Measurements from ENCODE around the gene KDM3A. TPM values are rescaled to one million over a fixed set of nuclear protein-coding genes. Genes with fewer than 3 reads are reported as not detected.
"Not testable (repeated sequence)": the region's sequence is repeated elsewhere in the genome, so short reads cannot be mapped to it uniquely, and the experiment has no call there.

KDM3A gene
- total RNA-seq, 1 donor from 2014 or later, result 27.2 TPM

DNA sequence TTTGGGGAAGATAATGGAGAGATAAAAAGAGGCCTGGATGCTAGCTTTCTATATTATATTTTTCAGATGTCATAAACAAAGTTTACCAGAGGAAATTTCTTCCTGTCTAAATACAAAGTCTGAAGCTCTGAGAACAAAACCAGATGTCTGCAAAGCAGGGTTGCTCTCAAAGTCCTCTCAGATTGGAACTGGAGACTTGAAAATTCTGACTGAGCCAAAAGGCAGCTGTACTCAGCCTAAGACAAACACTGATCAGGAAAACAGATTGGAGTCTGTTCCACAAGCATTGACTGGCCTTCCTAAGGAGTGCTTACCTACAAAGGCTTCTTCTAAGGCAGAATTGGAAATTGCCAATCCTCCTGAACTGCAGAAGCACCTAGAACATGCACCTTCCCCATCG, 25.1 kb downstream of the KDM3A start:
- DNase-seq (no peak), ATAC-seq (ENCODE audit: poor library complexity) (no peak)
- intact Hi-C loops (cut with DNase I), result no loop called here

DNA sequence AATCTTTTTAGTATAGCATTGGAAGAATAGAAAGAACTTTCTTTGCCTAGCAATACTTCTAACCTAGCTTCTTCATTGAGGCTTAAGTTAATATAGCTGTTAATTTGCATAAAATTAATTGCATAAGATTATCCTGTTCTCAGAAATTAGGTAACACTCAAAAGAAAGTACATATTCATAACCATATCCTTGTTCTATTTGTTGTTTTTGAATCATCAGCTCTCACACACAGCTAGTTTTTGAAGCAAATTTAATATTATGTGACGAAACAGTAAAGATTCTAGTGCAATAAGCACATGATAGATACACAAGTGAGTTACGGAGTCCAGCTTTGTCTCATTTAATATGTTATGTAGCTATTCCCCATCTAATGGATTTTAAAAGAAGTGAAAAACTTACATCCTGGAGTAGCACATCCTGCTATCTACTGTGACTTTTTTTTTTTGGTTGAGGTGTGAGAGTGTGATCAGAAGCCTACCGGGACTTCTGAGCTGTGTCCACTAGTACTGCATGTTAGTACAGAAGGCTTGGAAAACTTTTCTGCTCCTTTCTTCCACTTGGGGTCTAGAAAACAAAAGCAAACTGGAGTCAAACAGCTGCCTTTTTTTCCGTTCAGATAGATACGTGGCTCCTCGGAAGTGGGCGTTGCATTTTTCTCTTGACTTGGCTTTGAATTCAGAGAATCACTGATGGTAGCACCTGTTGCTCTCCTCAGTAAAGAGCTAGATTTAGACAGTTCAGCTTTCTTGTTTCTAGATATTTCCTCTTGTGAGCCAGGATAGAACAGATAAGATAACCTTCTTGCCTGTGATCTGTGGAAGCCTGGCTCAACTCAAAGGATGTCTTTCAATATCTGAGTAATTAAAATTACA, 27.2 kb downstream of the KDM3A start:
- no peak for ATAC-seq (ENCODE audit: poor library complexity)
- no peak for DNase-seq
- intact Hi-C loops (cut with DNase I), result no loop called here

DNA sequence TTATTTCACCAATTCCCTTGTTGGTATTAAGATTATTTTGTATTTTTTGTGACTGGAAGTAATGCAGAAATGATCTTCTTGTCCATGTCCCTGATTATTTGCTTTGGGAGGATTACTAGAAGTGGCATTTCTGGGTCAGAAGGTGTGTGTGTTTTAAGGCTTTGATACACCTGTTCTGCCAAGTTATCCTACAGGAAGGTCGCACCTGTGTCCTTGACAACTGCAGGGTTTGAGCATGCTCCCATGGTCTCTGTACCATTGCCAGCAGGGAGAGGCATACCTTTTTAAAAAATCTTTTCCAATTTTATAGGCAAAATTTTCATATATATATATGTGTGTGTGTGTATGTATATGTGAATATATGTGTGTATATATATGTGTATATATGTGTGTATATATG, 29.7 kb downstream of the KDM3A start:
- intact Hi-C loops (cut with DNase I), result no loop called here
- DNase-seq, result no peak
- ATAC-seq (ENCODE audit: poor library complexity), result no peak

DNA sequence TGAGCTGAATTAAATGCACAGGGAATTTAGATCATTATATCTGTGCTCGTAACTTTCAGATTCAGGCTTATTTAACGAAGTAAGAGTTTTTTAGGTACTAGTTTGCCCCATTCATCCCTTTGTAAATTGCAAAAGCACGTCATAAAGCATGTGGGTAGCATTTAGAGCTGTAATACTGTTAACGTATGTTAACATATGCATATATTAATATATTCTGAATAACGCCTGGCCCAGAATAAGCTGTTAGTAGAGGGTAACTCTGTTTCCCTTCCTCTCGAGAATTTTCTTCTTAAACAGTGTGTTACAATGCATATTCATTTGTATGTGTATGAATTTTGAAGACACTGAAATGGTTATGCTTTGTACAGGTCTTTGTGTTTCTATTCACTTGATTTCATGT, 30.5 kb downstream of the KDM3A start:
- ATAC-seq (ENCODE audit: poor library complexity), result no peak
- intact Hi-C loops (cut with DNase I), result no loop called here

GRCh38 chr2:86476092-86476491, 34.9 kb downstream of the KDM3A start:
- ATAC-seq (ENCODE audit: poor library complexity) (no peak), DNase-seq (no peak)
- intact Hi-C loops (cut with DNase I), result no loop called here

More for the DNA sequence above, 30.5 kb downstream of the KDM3A start:
- no peak for DNase-seq

DNA sequence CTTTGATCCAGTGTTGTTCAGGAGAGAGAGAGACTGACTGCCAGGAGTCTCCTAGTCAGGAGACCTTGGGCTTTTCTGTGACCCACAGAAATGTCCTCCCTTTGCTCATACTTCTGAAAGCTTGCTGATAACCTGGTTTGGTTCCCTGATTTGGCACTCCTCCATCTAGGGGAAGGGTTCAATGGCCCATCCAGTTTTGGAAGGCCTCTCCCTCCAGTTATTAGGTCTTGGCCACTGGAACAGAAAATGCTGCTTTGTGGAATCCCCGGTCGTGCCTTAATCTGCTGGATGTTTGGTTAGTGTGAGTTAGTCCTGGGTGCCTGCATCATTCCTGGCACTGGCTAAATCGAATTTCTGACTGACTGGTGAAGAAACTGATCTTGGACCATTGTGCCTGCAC, 35.7 kb downstream of the KDM3A start:
- peak; percentile 56 for ATAC-seq (ENCODE audit: poor library complexity)
- DNase-seq, result no peak
- intact Hi-C loops (cut with DNase I), result no loop called here

DNA sequence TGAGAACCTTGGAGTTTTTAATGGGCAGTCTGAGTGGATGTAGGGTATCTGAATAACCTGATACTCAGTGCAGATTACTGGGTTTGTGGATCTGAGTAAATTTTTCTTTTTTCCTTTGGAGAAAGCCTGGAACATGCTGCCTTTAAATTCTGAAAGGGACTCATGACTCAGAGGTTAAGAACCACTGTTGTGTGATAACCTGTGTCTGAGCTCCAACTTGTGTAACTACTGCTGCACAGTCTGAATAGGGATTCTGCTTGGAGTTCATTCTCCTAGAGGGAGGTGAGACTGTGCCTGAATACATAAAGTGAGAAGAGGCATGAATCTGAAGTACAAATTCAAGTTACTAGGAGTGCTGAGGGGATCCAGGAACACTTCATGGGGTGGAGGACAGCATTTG, 36.2 kb downstream of the KDM3A start:
- ATAC-seq (ENCODE audit: poor library complexity) (peak; percentile 55), DNase-seq (no peak)
- intact Hi-C loops (cut with DNase I), result no loop called here

DNA sequence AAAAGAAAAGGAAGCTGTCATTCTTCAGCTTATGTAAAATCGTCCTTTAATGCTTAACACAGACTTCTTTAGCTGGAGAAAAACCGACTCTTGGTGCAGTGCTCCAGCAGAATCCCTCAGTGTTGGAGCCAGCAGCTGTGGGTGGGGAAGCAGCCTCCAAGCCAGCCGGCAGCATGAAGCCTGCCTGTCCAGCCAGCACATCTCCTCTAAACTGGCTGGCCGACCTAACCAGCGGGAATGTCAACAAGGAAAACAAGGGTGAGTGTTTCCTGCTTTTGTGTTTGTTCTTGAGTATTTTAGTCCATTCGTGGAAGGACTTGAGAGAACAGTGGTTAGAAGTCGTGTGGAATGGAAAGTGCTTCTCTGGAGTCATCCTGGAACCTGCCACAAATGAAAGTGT, 38.9 kb downstream of the KDM3A start:
- peak; percentile 78 for ATAC-seq (ENCODE audit: poor library complexity)
- intact Hi-C loops (cut with DNase I), result no loop called here
- DNase-seq, result peak; percentile 59

- intact Hi-C loops (cut with DNase I), result no loop called here
- ATAC-seq (ENCODE audit: poor library complexity), result no peak
- no peak for DNase-seq
Measured at GRCh38 chr2:86482034-86482433, 40.9 kb downstream of the KDM3A start.

GRCh38 chr2:86484385-86484784, 43.2 kb downstream of the KDM3A start:
- intact Hi-C loops (cut with DNase I), result no loop called here
- DNase-seq (no peak), ATAC-seq (ENCODE audit: poor library complexity) (no peak)

GRCh38 chr2:86485103-86485502, 43.9 kb downstream of the KDM3A start:
- no peak for DNase-seq
- intact Hi-C loops (cut with DNase I), result no loop called here
- ATAC-seq (ENCODE audit: poor library complexity), result no peak

DNA sequence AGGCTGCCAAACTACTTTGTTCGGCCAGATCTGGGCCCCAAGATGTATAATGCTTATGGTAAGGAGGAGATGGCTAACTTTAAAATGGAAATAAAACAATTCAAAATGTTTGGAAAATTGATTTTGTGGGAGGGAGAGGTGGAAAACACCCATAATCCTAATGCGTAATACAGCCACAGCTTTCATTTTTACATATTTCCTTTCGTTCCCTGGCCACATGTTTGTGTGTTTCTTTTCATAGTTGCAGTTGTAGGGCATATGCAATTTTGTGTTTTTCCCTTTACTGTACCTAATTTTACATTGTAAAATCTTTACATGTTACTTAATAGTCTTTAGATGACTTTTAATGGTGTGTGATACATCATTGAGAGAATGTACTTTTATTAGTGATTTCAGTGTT, 44.6 kb downstream of the KDM3A start:
- no peak for DNase-seq
- ATAC-seq (ENCODE audit: poor library complexity), result no peak
- intact Hi-C loops (cut with DNase I), result no loop called here

DNA sequence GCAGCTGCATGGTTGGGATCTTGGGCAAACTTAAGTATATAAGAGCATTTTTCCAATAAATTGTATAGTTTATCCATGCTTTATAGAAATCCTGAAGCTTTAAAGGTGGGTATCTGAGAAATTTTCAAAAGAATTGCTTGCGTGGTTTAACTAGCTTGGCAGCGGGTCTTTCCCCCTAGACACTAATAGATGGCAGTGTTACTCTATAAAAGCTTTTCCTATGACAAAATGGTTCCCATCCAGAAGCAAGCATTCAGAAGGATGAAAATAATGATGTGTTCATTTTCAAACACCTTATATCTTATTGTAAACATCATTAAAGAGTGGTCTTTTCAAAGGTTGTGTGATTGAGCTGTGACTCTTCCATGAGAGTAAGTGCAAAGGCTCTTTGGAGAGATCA, 45.9 kb downstream of the KDM3A start:
- intact Hi-C loops (cut with DNase I), result no loop called here
- ATAC-seq (ENCODE audit: poor library complexity), result no peak
- no peak for DNase-seq

GRCh38 chr2:86488561-86489250, 47.5 kb downstream of the KDM3A start:
- ATAC-seq (ENCODE audit: poor library complexity), result no peak

DNA sequence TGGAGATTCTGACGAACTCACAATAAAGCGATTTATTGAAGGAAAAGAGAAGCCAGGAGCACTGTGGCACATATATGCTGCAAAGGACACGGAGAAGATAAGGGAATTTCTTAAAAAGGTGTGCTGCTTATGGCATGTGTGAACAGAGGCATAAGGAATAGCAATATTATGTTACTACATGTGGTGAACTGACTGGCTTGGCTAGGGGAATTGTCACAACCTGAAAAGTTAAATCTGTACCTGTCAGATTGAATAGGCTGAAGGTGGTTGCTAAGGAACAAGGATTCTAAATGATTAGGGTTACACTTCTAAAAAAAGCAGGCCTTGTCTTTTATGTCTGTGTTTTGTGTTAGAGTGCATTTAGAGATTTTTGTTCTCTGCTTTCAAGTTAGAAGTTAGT, 48.4 kb downstream of the KDM3A start:
- intact Hi-C loops (cut with DNase I), result no loop called here
- no peak for DNase-seq
- ATAC-seq (ENCODE audit: poor library complexity), result peak; percentile 32

More at GRCh38 chr2:86488561-86489250, 47.5 kb downstream of the KDM3A start:
- intact Hi-C loops (cut with DNase I), result no loop called here
- no peak for DNase-seq

- no peak for DNase-seq
- ATAC-seq (ENCODE audit: poor library complexity), result no peak
- intact Hi-C loops (cut with DNase I), result no loop called here
Measured at GRCh38 chr2:86490245-86490644, 49.1 kb downstream of the KDM3A start.

- no peak for DNase-seq
- peak; percentile 26 for ATAC-seq (ENCODE audit: poor library complexity)
- intact Hi-C loops (cut with DNase I), result no loop called here
Measured at GRCh38 chr2:86491088-86491487, 49.9 kb downstream of the KDM3A start.

DNA sequence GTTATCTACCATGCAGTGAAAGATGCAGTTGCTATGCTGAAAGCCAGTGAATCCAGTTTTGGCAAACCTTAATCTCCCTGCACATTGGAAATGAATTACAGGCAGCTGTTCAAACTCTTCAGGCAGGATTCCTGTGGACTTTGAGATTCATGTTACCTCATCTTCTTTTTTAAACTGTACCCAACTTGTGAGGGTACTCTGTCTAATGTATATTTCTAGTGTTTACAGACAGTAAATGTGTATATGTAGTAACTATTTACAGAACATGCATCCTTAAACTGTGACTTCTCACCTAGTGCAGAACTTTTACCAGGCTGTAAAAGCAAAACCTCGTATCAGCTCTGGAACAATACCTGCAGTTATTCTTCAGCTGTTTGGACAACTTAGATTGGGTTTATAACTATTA, 50.9 kb downstream of the KDM3A start:
- intact Hi-C loops (cut with DNase I), result no loop called here
- DNase-seq (no peak), ATAC-seq (ENCODE audit: poor library complexity) (peak; percentile 68)

DNA sequence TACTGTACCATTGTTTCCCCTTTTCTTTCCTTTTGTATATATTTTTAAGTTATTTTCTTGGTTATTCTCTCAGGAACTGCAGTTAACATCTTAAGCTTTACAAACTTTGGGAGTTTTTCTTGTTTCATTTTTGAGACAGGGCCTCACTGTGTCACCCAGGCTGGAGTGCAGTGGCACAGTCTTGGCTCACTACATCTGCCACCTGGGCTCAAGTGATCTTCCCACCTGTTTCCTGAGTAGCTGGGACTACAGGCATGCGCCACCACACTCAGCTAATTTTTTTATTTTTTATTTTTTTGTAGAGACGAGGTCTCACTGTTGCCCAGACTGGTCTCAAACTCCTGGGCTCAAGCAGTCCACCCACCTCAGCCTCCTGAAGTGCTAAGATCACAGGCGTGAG, 55.2 kb downstream of the KDM3A start:
- DNase-seq; ATAC-seq (ENCODE audit: poor library complexity); intact Hi-C loops (cut with DNase I): not testable (repeated sequence)
